Loucy (cell line): Measurements from ENCODE around the gene TLE3.

ENCODE experiments used
- H2AFZ ChIP-seq: fragments of 200-600 bp; sonication (generic); 2 replicates; pipeline ENCODE4 v1.6.0; 2016; ENCODE audit warnings: antibody characterized with exemption, mild to moderate bottlenecking, low read length, moderate library complexity
- H3F3A ChIP-seq: fragments of 200-600 bp; 2 replicates; pipeline ENCODE4 v1.6.0; 2016; ENCODE audit warnings: antibody characterized with exemption, low read depth, mild to moderate bottlenecking
- H3K27me3 ChIP-seq: fragments of 200-600 bp; sonication (generic); 2 replicates; pipeline ENCODE4 v1.6.1; 2014; ENCODE audit warnings: low read length, mild to moderate bottlenecking; ENCODE audit not compliant: insufficient read depth, poor library complexity, severe bottlenecking
- H3K36me3 ChIP-seq: fragments of 200-600 bp; sonication (generic); 2 replicates; pipeline ENCODE4 v1.6.1; 2016; ENCODE audit warnings: low read length; ENCODE audit not compliant: insufficient read depth
- H3K4me1 ChIP-seq: fragments of 200-600 bp; sonication (generic); 2 replicates; pipeline ENCODE4 v1.5.1; 2014; ENCODE audit warnings: low read length, mild to moderate bottlenecking; ENCODE audit not compliant: insufficient read depth, poor library complexity, severe bottlenecking
- H3K4me2 ChIP-seq: fragments of 200-600 bp; sonication (generic); 2 replicates; pipeline ENCODE4 v1.6.0; 2014; ENCODE audit warnings: antibody characterized with exemption, low read length, low read depth, mild to moderate bottlenecking; ENCODE audit not compliant: poor library complexity, severe bottlenecking
- H3K4me3 ChIP-seq: fragments of 200-600 bp; sonication (generic); 2 replicates; pipeline ENCODE4 v1.5.1; 2014; ENCODE audit warnings: low read length, mild to moderate bottlenecking, mixed read lengths; ENCODE audit not compliant: poor library complexity, severe bottlenecking
- H3K79me2 ChIP-seq: fragments of 200-600 bp; sonication (generic); 2 replicates; pipeline ENCODE4 v1.6.1; 2014; ENCODE audit warnings: low read length; ENCODE audit not compliant: insufficient read depth
- H3K9ac ChIP-seq: fragments of 200-600 bp; sonication (generic); 2 replicates; pipeline ENCODE4 v1.6.0; 2014; ENCODE audit warnings: mild to moderate bottlenecking, low read depth, low read length, moderate library complexity; ENCODE audit not compliant: poor library complexity, severe bottlenecking
- H3K9me2 ChIP-seq: fragments of 200-600 bp; sonication (generic); replicated peaks from 2 replicates; pipeline ENCODE4 v1.6.1; 2016; ENCODE audit warnings: low read depth, low read length, mixed read lengths
- H3K9me3 ChIP-seq: fragments of 200-600 bp; sonication (generic); 2 replicates; pipeline ENCODE4 v1.6.1; 2014; ENCODE audit warnings: mild to moderate bottlenecking, antibody characterized with exemption, low read length, low read depth; ENCODE audit not compliant: insufficient read depth
- H4K20me1 ChIP-seq: fragments of 200-600 bp; sonication (generic); 2 replicates; pipeline ENCODE4 v1.6.0; 2014; ENCODE audit warnings: antibody characterized with exemption, low read length, mild to moderate bottlenecking; ENCODE audit not compliant: insufficient read depth, poor library complexity, severe bottlenecking
- CTCF ChIP-seq: fragments of 200-600 bp; sonication (generic); conservative IDR thresholded peaks from 2 replicates; pipeline ENCODE4 v1.5.1; 2014; ENCODE audit warnings: mild to moderate bottlenecking, antibody characterized with exemption, low read length
- EZH2phosphoT487 ChIP-seq: fragments of 200-600 bp; IDR thresholded peaks from 2 replicates; pipeline ENCODE4 v1.6.1; 2018; ENCODE audit warnings: antibody characterized with exemption, mild to moderate bottlenecking, moderate library complexity, borderline replicate concordance

The TLE3 gene

GRCh38 chr15:70146162-70146561 is 48.4 kb upstream of the TLE3 start:
- Histone ChIP-seq H3K9me3 (no peaks in the 10 kb centered on the region), H2AFZ (no peak overlapping the region), H3F3A (no peaks in the 10 kb centered on the region), H3K79me2 (no peaks in the 10 kb centered on the region), H3K4me1 (peaks cover 53% of the 10 kb centered on the region), H3K4me2 (no peak overlapping the region), H3K27me3 (no peaks in the 10 kb centered on the region), H3K9me2 (no peaks in the 10 kb centered on the region), H3K4me3 (no peak overlapping the region), H3K9ac (no peak overlapping the region), H4K20me1 (no peaks in the 10 kb centered on the region), H3K36me3 (no peaks in the 10 kb centered on the region)
- TF ChIP-seq CTCF = no peak
- no peak for TF ChIP-seq EZH2phosphoT487

GRCh38 chr15:70145261-70145660 is 47.5 kb upstream of the TLE3 start:
- Histone ChIP-seq H3K79me2 (no peaks in the 10 kb centered on the region), H3K4me3 (no peak overlapping the region), H3K36me3 (no peaks in the 10 kb centered on the region), H3K9ac (no peak overlapping the region), H3K27me3 (no peaks in the 10 kb centered on the region), H2AFZ (no peak overlapping the region), H3F3A (no peaks in the 10 kb centered on the region), H4K20me1 (no peaks in the 10 kb centered on the region), H3K9me2 (no peaks in the 10 kb centered on the region), H3K4me2 (no peak overlapping the region), H3K4me1 (peaks cover 56% of the 10 kb centered on the region), H3K9me3 (no peaks in the 10 kb centered on the region)
- TF ChIP-seq CTCF (no peak), EZH2phosphoT487 (no peak)

GRCh38 chr15:70142322-70143191 is 44.8 kb upstream of the TLE3 start:
- H3K9me3 ChIP-seq = no peaks in the 10 kb centered on the region
- H3K4me2 ChIP-seq = peak overlapping the region; percentile 48
- no peaks in the 10 kb centered on the region for H3F3A ChIP-seq
- H3K4me1 ChIP-seq = peaks cover 44% of the 10 kb centered on the region
- no peaks in the 10 kb centered on the region for H3K36me3 ChIP-seq
- no peak overlapping the region for H3K9ac ChIP-seq
- no peak overlapping the region for H2AFZ ChIP-seq
- no peaks in the 10 kb centered on the region for H3K79me2 ChIP-seq
- no peak for TF ChIP-seq EZH2phosphoT487
- TF ChIP-seq CTCF = no peak
- H3K4me3 ChIP-seq = no peak overlapping the region
- H3K9me2 ChIP-seq = no peaks in the 10 kb centered on the region
- no peaks in the 10 kb centered on the region for H3K27me3 ChIP-seq
- no peaks in the 10 kb centered on the region for H4K20me1 ChIP-seq
